Prostate gland (tissue), 2 donors: Measurements from ENCODE around the gene SCAPER. TPM values are rescaled to one million over a fixed set of nuclear protein-coding genes. Genes with fewer than 3 reads are reported as not detected.
A peak's percentile ranks its signal among the peaks of the same experiment; 100 is the strongest.
"Not testable (repeated sequence)": the region's sequence is repeated elsewhere in the genome, so short reads cannot be mapped to it uniquely, and the experiment has no call there.

ENCODE experiments used
- DNase-seq: peaks from one replicate; pipeline ENCODE4 v3.0.0-alpha.2; 2019; ENCODE audit warnings: low spot score
- H3K27ac ChIP-seq, 2 donors: fragments of 200-600 bp; sonication (generic); 2 replicates each; pipeline ENCODE4 v1.5.1; 2017 to 2019
- H3K27me3 ChIP-seq: fragments of 200-600 bp; sonication (generic); replicated peaks from 2 replicates; pipeline ENCODE4 v1.5.1; 2019; ENCODE audit not compliant: insufficient read depth
- H3K36me3 ChIP-seq, 2 donors: fragments of 200-600 bp; sonication (generic); 1 replicate in 1 of 2; 2 replicates in 1 of 2; pipeline versions ENCODE4 v1.5.1 to v1.8.1; 2017 to 2019
- H3K4me1 ChIP-seq: fragments of 200-600 bp; sonication (generic); replicated peaks from 2 replicates; pipeline ENCODE4 v1.5.1; 2019
- H3K4me3 ChIP-seq, 2 donors: fragments of 200-600 bp; sonication (generic); 2 replicates each; pipeline ENCODE4 v1.5.1; 2017 to 2019
- H3K9me3 ChIP-seq: fragments of 200-600 bp; sonication (generic); 2 replicates; pipeline ENCODE4 v1.5.1; 2017
- CTCF ChIP-seq, 4 experiments: fragments of 200-600 bp in 2 of 4; fragments of 450-650 bp in 2 of 4; sonication (generic) in 2 of 4; IDR thresholded peaks; 1 replicate in 3 of 4; 2 replicates in 1 of 4; pipeline ENCODE4 v1.5.1; 2016 to 2019; ENCODE audit warnings: antibody characterized with exemption in 4 of 4, mild to moderate bottlenecking in 2 of 4, moderate library complexity in 2 of 4
- POLR2A ChIP-seq: fragments of 450-650 bp; IDR thresholded peaks from one replicate; pipeline ENCODE4 v1.6.1; 2016; ENCODE audit warnings: antibody characterized with exemption, mild to moderate bottlenecking
- POLR2AphosphoS5 ChIP-seq: sonication (generic); formaldehyde crosslinking; IDR thresholded peaks from one replicate; pipeline ENCODE4 v1.6.1; 2017; ENCODE audit warnings: antibody characterized with exemption
- WGBS: methylation state at CpG from one replicate; pipeline ENCODE4 v1.1.5; 2018; 5-methylcytosine and 5-hydroxymethylcytosine counted together
- intact Hi-C: fragments of 100-400 bp; cut with DNase I; formaldehyde crosslinking; loops from one replicate; pipeline ENCODE4 v1.14.2; 2022
- total RNA-seq, 2 donors: library from RNA; depleted of rRNA; stranded (reverse); fragments of >200 nt; gene quantifications; one replicate each; pipeline ENCODE4 v1.1.0, GENCODE V29; 2016

Gene SCAPER
- total RNA-seq, 2 donors from 2014 or later, result 19.1 to 38.9 TPM

GRCh38 chr15:76310475-76311099 is 594.6 kb downstream of the SCAPER start:
- H3K4me3 ChIP-seq, result peak overlapping the region; percentile 60 to 70
- no peaks in the 10 kb centered on the region for H3K9me3 ChIP-seq
- TF ChIP-seq POLR2A (no peak), CTCF (IDR thresholded peaks at IDR 0.05) (no peak), POLR2AphosphoS5 (no peak)
- H3K27me3 ChIP-seq, result no peaks in the 10 kb centered on the region
- H3K36me3 ChIP-seq, result no peaks in the 10 kb centered on the region
- no peaks in the 10 kb centered on the region for H3K4me1 ChIP-seq
- no peak for DNase-seq
- intact Hi-C loops, result loop anchor here (10.0 kb wide), 1 partner anchor 116 kb away; no protein-coding TSS in a partner anchor
- H3K27ac ChIP-seq, result peak overlapping the region; percentile 72 to 79
- 0% methylated on average over 16 of the region's 16 CpGs for WGBS

DNA sequence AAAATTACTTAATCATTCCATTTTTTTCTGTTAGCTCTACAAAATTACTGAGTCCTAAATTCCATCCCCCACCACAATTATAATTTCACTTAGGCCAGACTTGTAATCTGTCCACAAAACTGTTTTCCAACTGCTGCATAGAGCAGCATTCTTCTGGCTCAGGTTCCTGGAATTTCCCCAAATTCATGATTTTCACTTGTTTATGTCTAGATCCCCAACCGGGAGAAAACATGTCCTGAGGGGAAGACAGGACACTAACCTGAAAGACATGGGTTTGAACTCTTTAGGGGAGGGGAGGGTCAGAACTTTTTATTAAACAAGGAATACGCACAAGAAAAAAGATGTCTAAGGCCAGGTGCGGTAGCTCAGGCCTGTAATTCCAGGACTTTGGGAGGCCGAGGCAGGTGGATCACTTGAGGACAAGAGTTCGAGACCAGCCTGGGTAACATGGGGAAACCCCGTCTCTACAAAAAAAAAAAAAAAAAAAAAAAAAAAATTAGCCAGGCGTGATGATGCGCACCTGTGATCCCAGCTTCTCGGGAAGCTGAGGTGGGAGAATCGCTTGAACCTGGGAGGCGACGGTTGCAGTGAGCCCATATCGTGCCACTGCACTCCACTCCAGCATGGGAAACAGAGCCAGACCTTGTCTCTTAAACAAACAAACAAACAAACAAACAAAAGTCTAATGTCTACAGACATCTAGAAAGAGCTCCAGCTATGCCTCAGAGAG is 595.4 kb downstream of the SCAPER start:
- 76% methylated on average over 13 of the region's 13 CpGs for WGBS
- intact Hi-C loops, result loop anchor here (10.0 kb wide), 1 partner anchor 115 kb away; no protein-coding TSS in a partner anchor
- DNase-seq, result no peak
- H3K36me3 ChIP-seq, result no peaks in the 10 kb centered on the region
- no peak for TF ChIP-seq POLR2A
- no peak for TF ChIP-seq CTCF (IDR thresholded peaks at IDR 0.05)
- TF ChIP-seq POLR2AphosphoS5, result no peak
- no peaks in the 10 kb centered on the region for H3K4me1 ChIP-seq
- H3K9me3 ChIP-seq, result no peaks in the 10 kb centered on the region
- no peak overlapping the region for H3K27ac ChIP-seq
- no peak overlapping the region for H3K4me3 ChIP-seq
- no peaks in the 10 kb centered on the region for H3K27me3 ChIP-seq

GRCh38 chr15:76303909-76304308 is 601.2 kb downstream of the SCAPER start:
- no peaks in the 10 kb centered on the region for H3K9me3 ChIP-seq
- no peak overlapping the region for H3K27ac ChIP-seq
- no peaks in the 10 kb centered on the region for H3K27me3 ChIP-seq
- TF ChIP-seq POLR2AphosphoS5, result no peak
- no peak for TF ChIP-seq POLR2A
- TF ChIP-seq CTCF (IDR thresholded peaks at IDR 0.05), result no peak
- WGBS, result 92% methylated on average over 1 of the region's 1 CpG
- no peaks in the 10 kb centered on the region for H3K4me1 ChIP-seq
- H3K4me3 ChIP-seq, result no peak overlapping the region
- intact Hi-C loops, result no loop called here
- H3K36me3 ChIP-seq, result no peaks in the 10 kb centered on the region
- DNase-seq, result no peak

DNA sequence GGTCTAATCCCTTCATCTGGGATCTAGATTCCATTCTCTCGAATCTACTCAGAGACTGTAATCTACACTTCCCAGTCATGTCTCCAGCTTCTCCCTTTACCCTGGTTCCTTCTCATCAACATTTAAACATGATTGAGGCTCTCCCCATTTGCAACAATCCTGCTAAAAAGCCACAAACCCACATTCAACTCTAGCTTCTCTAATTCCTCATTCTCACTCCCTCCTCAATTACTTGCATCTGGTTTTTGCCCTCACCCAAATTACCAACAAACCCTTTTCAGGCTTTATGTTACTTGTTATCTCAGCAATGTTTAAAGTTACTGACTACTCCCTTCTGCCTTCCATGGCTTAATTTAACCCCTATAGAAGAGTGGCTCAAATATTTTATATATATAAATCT is 605.4 kb downstream of the SCAPER start:
- Histone ChIP-seq H3K27ac (no peak overlapping the region), H3K36me3 (no peaks in the 10 kb centered on the region)
- TF ChIP-seq POLR2AphosphoS5 (no peak), CTCF (IDR thresholded peaks at IDR 0.05) (no peak)

GRCh38 chr15:76298986-76299385 is 606.2 kb downstream of the SCAPER start:
- Histone ChIP-seq H3K9me3 (no peaks in the 10 kb centered on the region), H3K4me3 (no peak overlapping the region), H3K27ac (no peak overlapping the region), H3K36me3 (no peaks in the 10 kb centered on the region), H3K27me3 (no peaks in the 10 kb centered on the region), H3K4me1 (no peaks in the 10 kb centered on the region)
- intact Hi-C loops, result no loop called here
- DNase-seq, result no peak
- TF ChIP-seq POLR2AphosphoS5 (no peak), POLR2A (no peak), CTCF (IDR thresholded peaks at IDR 0.05) (no peak)
- 69% methylated on average over 3 of the region's 3 CpGs for WGBS

More for the DNA sequence above, 605.4 kb downstream of the SCAPER start:
- DNase-seq, result no peak
- intact Hi-C loops, result no loop called here
- no peak overlapping the region for H3K4me3 ChIP-seq
- H3K4me1 ChIP-seq, result no peaks in the 10 kb centered on the region
- H3K27me3 ChIP-seq, result no peaks in the 10 kb centered on the region
- WGBS, result 89% methylated on average over 1 of the region's 1 CpG
- no peaks in the 10 kb centered on the region for H3K9me3 ChIP-seq

GRCh38 chr15:76297951-76298350 is 607.2 kb downstream of the SCAPER start:
- intact Hi-C loops, DNase-seq, H3K27ac ChIP-seq, H3K4me1 ChIP-seq, H3K4me3 ChIP-seq, H3K9me3 ChIP-seq, H3K27me3 ChIP-seq, H3K36me3 ChIP-seq: not testable (repeated sequence)
- 97% methylated on average over 4 of the region's 4 CpGs for WGBS
